GM03348 (cell line): ENCODE measurements around the gene MRPL22.
"Not testable (repeated sequence)": the region's sequence is repeated elsewhere in the genome, so short reads cannot be mapped to it uniquely, and the experiment has no call there.

Experiments used
- DNase-seq: peaks from one replicate; pipeline ENCODE4 v3.0.0; 2012; ENCODE audit warnings: low spot score

Gene MRPL22

DNA sequence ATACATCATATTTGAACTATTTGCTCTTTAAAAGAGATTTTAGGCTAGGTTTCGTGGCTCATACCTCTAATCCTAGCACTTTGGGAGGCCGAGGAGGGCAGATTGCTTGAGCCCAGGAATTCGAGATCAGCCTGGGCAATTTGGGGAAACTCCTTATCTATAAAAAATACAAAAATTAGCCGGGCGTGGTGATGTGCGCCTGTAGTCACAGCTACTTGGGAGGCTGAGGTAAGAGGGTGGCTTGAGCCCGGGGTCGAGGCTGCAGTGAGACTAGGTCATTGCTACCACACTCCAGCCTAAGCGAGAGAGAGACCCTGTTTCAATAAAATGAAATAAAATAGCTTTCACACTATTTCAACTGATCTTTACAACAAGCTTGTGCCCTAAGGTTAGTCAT, 500 bp upstream of the MRPL22 start:
- no peak for DNase-seq

DNA sequence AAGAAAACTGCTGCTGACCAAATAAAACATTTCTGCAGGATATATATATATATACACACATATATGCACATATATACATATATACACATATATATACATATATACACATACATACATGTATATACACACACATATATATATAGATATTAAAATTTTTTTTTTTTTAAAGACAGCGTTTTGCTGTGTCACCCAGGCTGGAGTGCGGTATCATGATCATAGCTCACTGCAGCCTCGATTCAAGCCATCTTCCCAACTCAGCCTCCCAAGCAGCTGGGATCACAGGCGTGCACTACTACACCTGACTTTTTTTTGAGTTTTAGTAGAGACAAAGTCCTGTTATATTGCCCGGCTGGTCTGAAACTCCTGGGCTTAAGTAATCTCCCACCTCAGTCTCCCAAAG, 2.7 kb downstream of the MRPL22 start:
- no peak for DNase-seq

DNA sequence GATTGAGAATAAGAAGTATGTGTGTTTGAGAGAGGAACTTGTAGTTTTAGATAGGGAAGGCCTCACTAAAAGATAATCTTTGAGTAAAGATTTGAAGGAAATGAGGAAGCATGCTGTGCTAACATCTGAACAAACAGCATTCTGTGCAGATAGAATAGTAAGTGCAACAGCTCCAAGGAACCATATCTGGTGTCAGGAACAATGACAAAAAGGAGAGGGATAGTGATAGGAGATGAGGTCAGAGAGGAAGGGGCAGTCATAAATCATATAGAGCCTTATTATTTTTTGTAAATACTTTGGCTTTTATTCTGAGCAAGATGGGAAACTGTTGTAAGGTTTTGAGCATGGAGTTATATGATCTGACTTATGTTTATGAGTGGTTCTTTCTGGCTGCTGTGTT, 3.8 kb downstream of the MRPL22 start:
- no peak for DNase-seq

DNA sequence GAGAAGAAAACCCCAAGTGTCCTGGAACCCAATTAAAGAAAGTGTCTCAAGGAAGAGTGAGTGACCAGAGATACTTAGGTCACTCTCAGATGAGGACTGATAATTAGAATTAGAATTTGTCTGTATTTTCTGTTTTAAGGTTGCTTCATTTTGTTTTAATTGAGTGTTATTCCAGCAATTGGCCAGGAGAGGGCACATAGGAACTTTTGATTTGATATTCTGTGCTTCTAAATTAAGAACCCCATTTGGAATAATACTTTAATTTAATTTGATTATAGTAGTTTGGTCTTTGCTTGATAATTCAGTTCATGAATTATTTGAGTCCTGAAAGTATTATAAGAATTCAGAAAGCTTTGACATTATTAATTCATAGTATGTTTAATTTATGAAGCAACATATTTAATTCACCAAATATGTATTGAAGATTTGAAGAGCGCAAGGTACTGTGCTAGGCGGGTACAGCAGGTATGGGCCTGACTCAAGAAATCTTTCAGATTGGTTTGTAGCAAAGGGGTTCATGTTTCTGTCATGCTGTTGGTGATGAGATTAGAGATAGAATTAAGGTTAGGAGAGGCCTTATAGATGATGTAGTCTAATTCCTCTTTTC, 4.9 kb downstream of the MRPL22 start:
- DNase-seq = peak; percentile 49

DNA sequence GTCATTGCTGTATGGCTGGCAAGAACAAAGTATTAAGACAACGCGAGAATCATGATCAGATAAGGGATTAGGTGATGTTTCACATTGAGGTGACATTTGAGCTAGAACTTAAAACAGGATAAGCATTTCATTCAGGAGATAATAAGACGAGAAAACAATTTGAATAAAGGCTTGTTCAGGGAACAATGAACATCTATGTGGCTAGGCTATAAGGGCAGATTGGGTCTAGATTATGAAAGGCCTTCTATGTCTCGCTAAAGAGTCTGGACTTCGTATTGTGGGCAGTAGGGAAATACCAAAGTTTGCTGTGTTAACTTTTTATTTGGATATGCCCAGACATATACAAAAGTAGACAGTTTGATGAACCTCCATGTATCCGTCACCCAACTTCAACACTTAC, 6.9 kb downstream of the MRPL22 start:
- no peak for DNase-seq

DNA sequence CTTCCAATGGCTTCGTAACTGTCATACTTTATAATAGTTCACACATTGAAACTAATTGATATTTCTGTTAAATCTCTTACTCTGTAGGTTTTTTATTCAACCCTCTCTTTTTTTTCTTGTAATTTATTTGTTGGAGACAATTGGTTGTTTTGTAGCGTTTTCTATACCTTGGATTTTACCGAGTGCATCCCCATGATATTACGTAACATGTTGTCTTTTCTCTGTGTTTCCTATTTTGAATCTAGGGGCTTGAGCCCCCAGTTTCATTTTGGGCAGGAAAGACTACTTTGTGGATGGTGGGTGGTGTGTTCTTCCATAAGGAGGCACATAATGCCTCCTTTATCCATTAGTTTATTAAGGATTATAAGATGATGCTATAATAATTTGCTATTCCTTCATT, 7.4 kb downstream of the MRPL22 start:
- no peak for DNase-seq

DNA sequence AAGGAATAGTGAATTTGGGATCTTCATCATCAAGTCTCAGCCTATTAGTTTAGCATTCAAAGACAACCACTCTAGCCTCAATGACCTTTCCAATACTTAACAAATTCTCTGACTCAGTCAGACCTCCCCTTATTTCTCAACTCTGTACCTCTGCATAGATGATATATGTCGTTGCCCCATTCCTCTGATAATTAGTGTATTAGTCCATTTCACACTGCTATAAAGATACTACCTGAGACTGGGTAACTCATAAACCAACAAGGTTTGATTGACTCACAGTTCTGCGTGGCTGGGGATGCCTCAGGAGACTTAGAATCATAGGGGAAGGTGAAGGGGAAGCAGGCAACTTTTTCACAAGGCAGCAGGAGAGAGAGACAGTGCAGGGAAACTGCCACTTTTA, 8.9 kb downstream of the MRPL22 start:
- DNase-seq = no peak

DNA sequence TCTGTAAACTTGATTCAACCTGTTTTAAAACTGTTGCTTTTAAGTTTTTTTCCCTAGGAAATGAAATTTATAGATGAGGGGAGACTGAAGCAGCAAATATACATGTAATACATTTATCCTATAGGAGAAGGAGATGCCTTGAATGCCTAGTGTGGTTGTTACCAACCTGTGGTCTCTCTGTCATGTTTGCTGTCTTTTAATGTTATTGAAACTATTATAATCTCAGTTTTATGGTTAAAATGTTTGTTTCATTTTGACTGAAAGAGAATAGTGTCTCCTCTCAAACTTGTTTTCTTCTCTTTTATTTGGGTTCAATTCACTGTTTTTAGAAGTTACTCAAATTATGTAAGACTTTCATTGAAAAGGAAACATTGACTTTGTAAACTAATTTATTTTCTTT, 15.8 kb downstream of the MRPL22 start:
- no peak for DNase-seq

DNA sequence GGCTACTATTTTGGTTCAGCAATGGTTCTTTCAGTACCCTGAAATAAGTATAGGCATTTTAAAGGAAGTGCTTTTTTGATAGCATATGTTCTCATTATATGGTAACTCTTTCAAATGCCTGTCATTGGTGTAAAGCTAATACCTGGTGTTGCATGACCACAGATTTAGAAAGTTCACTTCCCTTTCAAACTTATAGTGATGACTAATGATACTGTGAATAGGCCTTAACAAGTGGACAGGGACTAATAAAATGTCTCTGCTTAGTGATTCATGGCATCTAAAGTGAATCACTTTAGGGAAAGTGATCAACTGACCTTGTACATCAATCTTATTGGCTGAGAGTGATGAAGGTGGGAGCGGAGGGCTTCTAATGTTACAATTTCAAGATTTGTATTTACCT, 21.6 kb downstream of the MRPL22 start:
- DNase-seq = peak; percentile 7

DNA sequence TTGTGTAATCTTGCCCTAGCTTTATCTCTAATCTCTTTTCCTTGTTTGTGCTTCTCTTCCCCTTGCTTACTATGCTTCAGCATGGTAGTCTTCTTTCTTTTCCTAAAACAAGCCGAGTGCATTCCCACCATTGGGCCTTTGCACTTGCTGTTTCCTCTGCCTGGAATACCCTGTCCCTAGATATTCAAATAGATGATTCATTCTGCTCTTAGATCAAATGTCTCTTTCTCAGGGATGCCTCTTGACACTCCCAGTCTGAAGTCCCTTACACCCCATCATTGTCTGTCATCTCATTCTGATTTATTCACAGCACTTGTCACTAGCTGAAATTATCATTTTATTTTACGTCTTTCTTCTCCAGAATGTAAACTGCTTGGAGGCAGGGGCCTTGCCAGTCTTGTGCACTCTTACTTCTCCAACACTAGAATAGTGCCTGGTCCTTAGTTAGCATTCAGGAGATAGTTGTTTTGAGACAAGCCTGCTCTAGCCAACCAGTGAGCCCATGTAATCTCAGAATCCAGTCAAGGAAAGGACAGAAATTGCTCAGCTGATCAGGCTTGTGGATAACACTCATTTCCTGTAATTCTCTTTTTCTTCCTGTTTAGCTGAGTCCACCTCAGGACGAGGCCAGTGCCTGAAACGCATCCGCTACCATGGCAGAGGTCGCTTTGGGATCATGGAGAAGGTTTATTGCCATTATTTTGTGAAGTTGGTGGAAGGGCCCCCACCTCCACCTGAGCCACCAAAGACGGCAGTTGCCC, 25.4 kb downstream of the MRPL22 start:
- DNase-seq = no peak

DNA sequence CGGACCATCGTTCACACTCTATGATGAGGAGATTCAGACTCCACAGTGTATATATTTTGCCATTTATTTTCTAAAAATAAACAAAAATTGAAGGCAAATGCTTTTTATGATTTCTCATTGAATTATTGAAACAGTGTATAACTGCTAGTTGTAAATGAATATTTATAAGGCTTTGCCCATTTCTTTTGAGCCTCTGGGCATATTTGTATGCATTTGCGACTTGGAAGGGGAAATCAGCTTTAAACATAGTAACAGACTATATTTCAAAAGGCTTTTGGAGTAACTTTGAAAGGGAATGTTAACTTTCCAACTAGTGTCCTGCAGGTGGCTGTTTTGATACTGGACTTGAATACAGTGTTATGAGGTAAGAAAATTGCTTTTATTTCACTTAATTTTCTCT, 26.0 kb downstream of the MRPL22 start:
- DNase-seq = no peak

DNA sequence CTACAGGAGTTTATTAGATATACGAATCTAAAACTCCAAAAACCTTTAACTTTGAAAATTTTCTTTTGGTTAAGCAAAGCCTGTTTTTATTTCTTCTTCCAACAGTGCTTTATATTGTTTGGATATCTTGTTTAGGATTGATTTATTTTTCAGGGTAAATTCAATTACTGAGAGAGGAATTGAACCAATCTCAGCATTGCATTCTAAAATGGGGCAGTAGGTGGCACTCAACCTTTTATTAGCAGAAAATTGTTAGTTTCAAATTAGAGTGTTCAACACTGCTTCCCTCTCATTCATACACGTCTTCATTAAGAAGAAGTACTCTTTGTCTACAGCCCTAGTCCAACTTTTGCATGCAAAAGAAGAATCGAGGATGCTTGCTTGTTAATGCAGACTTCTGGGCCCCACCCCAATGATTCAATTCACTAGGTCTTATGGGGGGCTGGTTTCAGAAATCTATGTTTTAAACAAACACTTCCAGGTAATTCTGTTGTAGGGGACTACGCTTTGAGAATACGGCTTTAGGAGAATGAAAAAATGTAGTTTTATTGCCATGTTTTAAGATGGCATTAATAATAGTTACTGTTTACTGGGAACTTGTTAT, 26.6 kb downstream of the MRPL22 start:
- DNase-seq = peak; percentile 36

DNA sequence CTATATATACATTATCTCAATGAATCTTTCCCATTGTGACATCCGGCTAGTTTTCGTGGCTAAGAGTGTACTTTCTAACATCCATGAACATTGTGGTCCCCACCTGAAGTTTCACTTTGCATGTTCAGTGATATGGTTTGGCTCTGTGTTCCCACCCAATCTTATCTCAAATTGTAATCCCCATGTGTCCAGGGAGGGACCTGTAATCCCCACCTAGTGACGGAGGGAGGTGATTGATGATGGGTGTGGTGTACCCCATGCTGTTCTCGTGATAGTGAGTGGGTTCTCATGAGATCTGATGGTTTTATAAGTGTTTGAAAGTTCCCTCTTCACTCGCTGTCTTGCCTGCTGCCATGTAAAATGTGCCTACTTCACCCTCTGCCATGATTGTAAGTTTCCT, 28.1 kb downstream of the MRPL22 start:
- no peak for DNase-seq

DNA sequence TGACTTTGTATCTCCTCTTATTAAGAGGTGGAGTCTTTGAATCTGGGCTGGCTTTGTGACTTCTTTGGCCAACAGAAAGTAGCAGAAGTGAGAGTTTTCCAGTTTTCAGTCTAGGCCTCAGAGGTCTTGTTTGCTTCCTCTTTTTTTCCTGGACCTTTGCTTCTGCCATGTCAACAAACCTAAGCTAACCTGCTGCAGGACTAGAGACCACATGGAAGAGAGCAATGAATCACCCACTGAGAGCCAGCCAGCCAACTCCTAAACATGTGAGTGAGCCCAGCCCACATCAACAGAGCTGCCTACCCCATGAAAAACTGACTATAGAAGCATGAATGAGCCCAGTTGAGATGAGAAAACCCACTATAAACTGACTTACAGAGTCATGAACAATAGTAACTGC, 29.9 kb downstream of the MRPL22 start:
- peak; percentile 16 for DNase-seq

DNA sequence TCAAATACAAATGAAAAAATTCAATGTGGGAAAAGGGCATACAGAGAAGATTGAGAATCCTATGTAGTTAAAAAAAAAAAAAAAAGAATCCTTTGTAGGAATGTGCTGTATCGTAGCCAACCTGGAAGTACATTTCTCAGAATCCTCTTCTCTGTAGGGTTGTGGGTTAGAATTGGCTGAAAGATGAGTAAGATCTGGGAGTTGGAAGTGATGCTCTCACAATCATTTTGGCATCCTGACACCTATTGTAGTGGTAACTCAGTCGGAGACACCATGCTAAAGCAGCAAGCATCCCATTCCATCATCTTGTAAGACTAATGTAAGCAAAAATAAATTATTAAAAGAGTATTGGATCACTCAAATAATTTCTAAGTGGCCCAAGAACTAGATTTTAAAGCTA, 30.6 kb downstream of the MRPL22 start:
- peak; percentile 20 for DNase-seq

DNA sequence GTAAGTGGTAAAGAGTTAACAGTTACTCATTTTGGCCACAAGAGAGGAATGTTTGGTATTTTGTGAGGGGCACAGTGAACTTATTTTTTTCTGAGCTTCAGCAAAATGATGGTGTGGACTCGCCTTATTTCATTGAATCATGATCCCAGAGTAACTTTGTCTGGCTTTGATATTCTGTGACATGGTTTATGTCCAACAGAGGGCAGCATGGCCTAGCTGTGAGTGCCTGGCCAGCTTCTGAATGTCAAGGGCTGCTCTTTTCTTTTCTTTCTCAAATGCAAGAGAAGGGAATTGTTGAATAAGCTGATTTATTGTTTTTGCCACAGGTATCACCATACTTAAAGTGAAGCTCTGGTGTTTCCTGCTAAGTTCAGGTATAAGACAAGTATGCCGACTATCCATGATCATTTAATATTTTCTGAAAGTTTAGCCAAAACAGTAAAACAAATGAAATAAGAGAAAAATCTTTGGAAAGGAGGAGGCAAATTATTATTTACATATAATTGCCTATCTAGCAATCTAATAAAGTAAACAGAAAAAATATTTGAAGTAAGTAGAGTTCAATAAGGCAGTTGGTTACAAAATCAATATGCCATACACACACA, 31.7 kb downstream of the MRPL22 start:
- DNase-seq = peak; percentile 53

DNA sequence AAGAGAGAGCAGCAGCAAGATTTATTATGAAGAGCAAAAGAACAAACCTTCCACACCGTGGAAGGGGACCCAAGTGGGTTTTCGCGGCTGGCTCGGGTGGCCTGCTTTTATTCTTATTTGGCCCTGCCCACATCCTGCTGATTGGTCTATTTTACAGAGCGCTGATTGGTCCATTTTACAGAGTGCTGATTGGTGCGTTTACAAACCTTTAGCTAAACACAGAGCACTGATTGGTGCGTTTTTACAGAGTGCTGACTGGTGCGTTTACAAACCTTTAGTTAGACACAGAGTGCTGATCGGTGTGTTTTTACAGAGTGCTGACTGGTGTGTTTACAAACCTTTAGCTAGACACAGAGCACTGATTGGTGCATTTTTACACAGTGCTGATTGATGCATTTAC, 35.2 kb downstream of the MRPL22 start:
- not testable (repeated sequence) for DNase-seq

DNA sequence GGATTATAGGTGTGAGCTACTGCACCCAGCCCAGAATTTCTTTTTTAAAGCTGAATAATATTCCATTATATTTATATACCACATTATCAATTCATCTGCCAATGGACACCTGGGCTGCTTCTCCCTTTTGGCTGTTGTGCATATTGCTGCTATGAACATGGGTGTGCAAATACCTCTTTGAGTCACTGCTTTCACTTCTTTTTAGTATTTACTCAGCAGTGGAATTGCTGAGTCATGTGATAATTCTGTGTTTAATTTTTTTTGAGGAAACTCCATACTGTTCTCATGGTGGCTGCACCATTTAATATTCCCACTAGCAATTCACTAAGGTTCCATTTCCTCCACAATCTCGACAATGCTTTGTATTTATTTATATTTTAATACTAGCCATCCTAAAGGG, 36.5 kb downstream of the MRPL22 start:
- no peak for DNase-seq

DNA sequence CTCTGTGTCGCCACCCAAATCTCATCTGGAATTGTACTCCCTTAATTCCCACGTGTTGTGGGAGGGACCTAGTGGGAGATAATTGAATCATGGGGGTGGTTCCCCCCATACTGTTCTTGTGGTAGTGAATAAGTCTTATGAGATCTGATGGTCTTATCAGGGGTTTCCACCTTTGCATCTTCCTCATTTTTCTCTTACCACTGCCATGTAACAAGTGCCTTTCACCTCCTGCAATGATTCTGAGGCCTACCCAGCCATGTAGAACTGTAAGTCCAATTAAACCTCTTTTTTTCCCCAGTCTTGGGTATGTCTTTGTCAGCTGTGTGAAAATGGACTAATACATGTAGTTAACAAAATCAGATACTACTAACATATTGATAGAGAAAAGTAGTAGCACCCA, 37.4 kb downstream of the MRPL22 start:
- DNase-seq = not testable (repeated sequence)

DNA sequence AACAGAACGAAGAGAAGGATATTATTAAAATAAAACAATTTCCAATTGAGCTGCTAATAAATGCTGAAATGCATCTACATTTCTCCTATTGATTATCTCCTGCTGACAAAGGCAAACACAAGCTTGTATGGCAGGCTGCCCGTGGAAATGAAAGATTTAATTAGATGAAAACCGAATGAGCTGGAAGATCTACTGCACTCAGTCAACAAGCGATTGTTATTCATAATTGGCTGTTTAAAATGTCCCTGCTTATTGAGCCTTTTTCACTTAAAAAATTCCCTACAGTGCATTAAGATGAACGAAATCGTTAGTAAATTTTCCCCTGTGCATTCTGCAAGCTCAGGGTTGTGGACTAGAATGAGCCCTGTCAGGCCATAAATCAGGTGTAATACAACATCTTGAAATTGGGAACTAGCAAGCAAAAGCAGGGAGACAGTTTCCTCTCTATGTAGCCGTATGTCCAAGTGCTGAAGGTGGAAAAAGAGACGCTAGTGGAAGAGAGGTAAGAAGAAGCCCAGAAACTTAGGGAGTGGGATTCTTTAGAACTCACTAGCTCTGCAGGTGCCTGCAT, 44.2 kb downstream of the MRPL22 start:
- DNase-seq = no peak

DNA sequence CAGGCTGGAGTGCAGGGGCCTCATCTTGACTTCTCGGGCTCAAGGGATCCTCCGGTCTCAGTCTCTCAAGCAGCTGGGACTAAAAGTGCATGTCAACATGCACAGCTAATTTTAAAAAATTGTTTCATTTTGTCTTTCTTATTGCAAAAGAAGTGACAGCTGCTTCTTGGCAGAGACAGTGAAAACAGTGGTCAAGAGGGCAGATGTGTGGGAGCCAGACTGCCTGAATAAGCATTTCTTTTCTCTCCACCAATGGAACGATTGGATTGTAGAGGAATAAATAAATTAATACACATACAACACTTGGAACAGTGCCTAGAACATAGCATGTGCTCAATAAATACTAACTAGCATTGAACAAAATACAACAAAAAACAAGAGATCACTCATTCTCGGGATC, 45.3 kb downstream of the MRPL22 start:
- no peak for DNase-seq

DNA sequence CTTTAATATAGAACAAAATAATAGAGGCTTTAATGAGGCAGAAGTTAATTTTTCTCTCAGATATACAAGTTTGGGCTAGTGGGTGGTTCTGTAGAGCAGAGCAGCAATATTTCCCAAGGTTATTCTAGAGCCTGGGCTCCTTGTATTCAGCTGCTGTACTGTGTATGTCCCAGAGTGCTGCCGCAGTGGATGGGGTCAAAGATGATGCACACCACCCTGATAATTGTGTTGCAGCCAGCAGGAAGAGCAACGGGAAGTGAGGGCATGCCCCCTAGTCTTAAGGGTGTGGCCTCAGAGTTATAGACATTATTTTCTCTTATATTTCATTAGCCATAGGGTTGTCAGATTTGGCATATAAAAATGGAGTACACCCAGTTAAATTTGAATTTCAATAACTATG, 48.8 kb downstream of the MRPL22 start:
- no peak for DNase-seq

DNA sequence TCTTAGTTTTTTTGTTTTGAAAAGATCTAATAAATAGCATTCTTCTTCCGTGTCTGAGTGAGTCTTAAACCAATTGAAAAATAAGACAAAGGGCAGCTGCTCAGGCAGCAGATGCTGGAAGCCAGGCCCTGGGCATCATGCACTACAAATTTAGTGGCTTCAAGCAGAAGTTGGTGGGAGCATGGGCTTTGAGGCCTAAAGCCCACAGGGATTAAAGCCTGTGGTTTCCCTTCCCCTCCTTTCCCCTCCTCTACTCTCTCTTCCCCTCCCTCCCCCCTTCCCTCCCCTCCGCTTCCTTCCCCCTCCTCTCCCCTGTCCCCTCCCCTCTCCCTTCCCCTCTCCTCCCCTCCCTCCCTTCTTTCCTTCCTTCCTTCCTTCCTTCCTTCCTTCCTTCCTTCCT, 52.6 kb downstream of the MRPL22 start:
- no peak for DNase-seq
